ENCODE data around the gene ELL3.
A peak's percentile ranks its signal among the peaks of the same experiment; 100 is the strongest.
"Not testable (repeated sequence)": the region's sequence is repeated elsewhere in the genome, so short reads cannot be mapped to it uniquely, and the experiment has no call there.

The ELL3 gene, protein sequence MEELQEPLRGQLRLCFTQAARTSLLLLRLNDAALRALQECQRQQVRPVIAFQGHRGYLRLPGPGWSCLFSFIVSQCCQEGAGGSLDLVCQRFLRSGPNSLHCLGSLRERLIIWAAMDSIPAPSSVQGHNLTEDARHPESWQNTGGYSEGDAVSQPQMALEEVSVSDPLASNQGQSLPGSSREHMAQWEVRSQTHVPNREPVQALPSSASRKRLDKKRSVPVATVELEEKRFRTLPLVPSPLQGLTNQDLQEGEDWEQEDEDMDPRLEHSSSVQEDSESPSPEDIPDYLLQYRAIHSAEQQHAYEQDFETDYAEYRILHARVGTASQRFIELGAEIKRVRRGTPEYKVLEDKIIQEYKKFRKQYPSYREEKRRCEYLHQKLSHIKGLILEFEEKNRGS

DNA sequence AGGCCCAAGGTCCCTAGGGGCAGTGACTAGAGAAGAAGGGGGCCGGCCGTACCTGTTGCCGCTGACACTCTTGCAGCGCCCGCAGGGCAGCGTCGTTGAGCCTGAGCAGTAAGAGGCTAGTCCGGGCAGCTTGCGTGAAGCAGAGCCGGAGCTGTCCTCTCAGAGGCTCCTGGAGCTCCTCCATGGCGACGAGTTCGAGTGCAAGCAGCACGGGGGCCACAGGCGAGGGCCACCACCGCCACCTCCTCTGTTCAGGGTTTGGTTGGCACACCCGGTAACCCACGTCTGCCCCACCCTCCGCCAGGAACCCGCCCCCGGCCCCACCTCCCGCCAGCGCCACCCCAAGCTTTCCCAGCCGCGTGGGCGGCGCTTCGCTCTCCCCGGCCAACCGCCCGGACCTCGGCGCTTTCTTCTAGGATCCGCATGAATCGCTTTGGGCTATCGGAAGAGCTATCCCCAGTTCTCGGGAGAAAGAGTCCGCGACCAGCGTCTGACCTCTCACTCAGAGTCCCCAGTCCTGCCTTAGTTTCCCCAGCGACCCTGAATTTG lies at the start of gene ELL3:
TSS of gene ELL3 (minus strand) at position 249 of the 549 bp plus-strand sequence. CDS start at position 184, 65 bp downstream.
- peak; percentile 90 for DNase-seq (ENCODE audit: low spot score)

DNA sequence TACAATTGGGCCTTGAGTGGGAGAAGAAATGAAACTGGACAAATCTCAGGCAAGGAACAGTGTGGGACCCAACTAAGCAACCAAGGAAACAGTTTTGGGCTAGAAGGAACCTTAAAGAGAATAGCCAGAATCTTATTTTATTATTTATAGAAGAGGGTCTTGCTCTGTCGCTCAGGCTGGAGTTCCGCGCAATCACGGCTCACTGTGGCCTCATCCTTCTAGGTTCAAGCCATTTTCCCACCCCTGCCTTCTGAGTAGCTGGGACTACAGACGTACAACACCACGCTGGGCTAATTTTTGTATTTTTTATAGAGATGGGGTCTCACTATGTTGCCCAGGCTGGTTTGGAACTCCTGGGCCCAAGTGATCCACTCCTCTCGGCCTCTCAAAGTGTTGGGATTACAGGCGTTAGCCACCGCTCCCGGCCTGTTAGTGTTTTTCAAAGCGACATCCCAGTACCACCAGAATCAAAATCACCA lies 49.3 kb upstream of the ELL3 start:
- no peak for DNase-seq (ENCODE audit: low spot score)

DNA sequence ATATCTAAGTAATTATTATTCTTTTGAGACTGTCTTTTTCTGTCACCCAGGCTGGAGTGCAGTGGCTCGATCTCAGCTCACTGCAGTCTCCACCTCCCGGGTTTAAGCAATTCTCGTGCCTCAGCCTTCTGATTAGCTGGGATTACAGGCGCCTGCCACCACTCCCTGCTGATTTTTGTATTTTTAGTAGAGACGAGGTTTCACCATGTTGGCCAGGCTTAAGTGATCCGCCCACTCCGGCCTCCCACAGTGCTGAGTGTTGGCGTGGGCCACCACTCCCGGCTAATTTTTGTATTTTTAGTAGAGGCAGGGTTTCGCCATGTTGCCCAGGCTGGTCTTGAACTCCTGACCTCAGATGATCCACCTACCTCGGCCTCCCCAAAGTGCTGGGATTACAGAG lies 48.5 kb upstream of the ELL3 start:
- not testable (repeated sequence) for DNase-seq (ENCODE audit: low spot score)

DNA sequence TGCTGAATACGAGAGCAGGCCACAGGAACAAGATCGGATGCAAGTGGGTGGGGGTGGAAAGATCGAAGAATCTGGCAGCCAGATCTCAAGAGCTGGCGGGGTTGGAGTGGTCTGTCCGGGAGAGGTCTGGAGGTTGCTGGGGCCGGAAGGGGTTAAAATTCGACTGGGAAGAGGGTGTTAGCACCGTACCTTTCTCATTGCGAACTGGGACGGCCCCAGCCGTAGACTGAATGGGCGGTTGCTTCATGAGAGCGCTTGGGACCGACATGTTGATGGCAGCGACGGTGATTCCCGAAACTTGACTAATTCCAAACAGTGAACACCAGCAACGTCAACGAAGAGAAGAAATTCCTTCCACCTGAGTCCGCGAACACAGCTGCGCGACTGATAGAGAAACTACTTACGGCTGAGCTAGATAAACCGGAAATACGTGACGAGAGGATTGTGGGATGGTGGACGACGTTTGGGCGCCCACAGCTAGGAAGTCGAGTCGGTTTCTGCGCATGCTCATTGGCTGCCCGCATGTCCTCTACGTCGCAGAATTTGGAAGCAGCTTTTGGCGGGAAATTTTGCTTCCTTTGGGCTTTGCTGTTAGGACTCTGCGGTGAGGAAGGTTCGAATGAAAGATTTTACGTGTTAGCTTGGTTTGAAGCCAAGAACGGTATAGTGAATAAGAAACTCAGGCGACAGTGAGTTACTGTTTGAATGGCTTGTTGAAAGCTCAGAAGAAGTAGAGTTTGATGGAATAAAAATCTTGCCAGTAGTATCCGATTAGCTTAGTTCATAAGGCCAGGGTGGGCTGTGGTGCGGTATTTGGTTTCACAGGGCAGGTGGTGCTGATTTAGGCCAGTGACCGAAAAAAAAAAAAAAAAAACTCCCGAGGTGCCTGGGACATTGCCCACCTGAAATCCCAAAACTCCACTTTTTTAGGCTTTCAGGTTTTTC lies 47.8 kb upstream of the ELL3 start, which contains the start of gene MFAP1:
TSS of gene MFAP1 (minus strand) at position 389 of the 945 bp plus-strand sequence. CDS start at position 268, 121 bp downstream.
- peak; percentile 98 for DNase-seq (ENCODE audit: low spot score)

DNA sequence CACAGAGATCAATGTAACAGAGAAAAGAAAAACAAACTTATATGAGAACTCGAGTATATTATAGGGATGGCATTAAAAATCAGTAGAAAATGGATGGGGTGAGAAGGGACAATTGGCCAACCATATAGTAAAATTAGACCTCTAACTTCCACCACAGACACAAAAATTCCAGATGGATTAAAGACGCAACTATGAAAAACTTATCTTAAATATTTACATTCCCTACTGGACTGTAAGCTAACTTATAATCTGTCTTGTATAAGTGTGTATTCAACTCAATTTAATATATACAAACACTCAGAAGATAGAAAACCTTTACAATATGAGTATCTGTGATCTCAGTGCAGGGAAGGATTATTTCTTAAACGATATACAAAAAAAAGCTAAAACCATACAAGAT lies 44.7 kb upstream of the ELL3 start:
- no peak for DNase-seq (ENCODE audit: low spot score)

DNA sequence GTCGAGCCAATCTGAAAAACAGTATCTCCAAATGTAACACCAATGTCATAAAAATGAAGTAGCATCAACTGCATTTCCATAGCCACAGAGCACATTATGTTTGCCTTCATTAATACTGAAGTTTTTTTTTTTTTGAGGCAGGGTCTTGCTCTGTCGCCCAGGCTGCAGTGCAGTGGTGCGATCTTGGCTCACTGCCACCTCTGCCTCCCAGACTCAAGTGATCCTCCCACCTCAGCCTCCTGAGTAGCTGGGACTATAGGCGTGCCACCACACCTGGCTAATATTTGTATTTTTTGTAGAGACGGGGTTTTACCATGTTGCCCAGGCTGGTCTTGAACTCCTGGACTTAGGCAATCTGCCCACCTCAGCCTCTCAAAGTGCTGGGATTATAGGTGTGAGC lies 38.3 kb upstream of the ELL3 start:
- not testable (repeated sequence) for DNase-seq (ENCODE audit: low spot score)

DNA sequence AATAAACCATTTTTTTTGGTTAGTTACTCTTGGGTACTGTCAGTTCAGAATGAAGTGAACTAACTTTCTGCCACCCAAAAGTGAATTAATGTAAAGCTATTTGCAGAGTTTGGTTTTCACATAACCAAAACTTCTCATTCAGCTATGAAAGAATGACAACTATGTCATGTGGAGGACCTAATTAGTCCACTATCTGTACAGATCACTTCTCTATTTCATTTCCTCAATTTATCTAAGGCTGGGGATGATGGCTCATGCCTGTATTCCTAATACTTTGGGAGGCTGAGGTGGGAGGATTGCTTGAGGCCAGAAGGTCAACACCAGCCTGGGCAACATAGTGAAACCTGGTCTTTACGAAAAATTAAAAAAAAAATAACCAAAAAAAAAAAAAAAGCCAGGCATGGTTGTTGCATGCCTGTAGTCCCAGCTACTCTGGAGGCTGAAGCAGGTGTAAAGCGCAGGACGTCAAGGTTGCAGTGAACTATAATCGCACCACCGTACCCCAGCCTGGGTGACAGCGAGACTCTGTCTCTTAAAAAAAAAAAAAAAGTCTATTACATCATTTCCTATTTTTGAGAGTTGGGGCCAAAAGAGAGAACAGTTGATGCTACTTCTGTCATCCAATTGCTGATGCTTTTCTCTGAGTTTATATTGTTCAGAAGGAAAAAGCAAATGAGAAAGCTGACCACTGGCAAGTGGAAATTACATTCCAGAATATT lies 32.4 kb upstream of the ELL3 start:
- no peak for DNase-seq (ENCODE audit: low spot score)

DNA sequence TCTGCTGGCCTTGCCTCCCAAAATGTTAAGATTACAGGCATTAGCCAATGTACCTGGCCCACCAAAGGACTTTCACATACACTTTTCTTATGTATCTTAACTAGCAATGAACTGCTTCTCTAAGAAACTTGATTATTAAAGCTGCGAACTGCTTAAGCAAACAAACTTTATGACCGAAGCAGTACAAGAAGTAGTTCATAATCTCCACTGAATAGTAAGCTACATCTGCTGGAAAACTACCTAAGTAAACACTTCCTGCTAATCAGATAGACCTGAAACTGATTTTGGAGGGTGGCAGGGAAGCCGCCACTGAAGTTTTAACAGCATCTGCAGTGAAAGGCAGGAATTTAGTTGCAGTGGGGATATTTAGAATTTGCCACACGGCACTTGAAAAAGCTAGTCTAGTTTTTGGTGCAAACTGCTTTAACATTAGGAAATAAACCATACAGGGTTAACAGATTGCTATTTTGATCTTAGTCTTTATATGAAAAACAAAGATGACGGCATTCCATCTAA lies 31.7 kb upstream of the ELL3 start:
- DNase-seq (ENCODE audit: low spot score): no peak

DNA sequence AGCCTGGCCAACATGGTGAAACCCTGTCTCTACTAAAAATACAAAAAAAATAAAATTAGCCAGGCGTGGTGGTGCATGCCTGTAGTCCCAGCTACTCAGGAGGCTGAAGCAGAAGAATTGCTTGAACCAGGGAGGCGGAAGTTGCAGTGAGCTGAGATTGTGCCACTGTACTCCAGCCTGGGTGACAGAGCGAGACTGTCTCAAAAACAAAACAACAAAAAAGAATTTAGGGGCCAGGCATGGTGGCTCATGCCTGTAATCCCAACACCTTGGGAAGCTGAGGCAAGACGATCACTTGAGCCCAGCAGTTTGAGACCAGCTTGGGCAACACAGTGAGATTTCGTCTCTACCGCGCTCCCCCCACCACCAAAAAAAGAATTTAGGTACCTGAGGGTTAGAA lies 25.9 kb upstream of the ELL3 start:
- not testable (repeated sequence) for DNase-seq (ENCODE audit: low spot score)

DNA sequence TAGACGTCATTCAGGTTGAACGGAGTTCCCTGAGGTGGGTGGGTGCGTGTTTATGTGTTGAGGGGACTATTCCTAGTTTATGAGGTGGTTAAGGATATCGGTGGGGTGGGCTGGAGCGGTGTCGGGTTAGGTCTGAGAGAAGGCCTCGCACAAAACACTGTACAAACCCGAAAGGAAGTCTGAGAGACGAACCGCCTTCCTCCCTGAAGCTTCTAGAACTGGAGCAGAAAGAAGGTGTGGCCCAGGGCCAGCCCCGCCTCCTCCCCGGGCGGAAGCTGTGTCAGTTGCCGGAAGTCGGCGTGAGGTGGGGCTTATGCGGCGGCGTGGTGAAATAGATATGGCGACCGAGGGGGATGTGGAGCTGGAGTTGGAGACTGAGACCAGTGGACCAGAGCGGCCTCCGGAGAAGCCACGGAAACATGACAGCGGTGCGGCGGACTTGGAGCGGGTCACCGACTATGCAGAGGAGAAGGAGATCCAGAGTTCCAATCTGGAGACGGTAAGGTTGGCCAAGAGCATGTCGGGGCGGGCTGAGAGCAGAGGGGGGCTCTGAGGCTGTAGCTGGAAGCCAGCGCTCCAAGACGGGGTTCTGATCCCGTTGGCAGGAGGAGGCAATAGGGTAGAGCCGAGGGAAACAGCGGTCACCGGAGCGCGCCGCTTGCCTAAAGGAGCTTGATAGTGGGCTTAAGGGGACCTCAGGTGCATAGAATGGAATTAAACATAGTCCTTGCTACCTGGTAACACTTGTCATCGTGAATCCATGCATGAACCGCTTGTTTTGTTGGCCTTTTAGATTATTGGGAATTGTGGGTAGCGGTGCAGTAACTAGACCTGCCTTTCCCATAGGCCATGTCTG lies 23.7 kb upstream of the ELL3 start, which contains the start of gene HYPK:
TSS of gene HYPK (plus strand) at position 314 of the 856 bp plus-strand sequence. CDS start at position 338, 24 bp downstream.
- DNase-seq (ENCODE audit: low spot score): peak; percentile 93

DNA sequence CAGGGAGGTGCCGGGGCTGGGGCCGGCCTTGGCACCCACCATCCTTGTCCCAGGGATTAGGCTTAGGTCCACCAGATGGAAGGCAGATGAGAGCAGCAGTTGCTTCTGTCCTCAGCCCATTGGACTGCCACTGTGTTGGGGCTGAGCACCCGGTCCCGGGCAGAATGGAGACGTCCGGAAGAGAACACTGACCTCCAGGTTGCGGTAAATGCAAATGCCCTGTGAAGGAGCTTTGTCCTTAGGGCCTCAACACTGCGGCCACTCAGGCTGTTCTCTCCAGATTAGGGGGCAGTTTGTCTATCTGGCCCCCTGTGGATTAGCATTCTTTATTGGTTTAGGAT lies 23.1 kb upstream of the ELL3 start, which contains the start of gene SERINC4:
TSS of gene SERINC4 (minus strand) at position 276 of the 341 bp plus-strand sequence. CDS start at position 42, 234 bp downstream.
- no peak for DNase-seq (ENCODE audit: low spot score)

DNA sequence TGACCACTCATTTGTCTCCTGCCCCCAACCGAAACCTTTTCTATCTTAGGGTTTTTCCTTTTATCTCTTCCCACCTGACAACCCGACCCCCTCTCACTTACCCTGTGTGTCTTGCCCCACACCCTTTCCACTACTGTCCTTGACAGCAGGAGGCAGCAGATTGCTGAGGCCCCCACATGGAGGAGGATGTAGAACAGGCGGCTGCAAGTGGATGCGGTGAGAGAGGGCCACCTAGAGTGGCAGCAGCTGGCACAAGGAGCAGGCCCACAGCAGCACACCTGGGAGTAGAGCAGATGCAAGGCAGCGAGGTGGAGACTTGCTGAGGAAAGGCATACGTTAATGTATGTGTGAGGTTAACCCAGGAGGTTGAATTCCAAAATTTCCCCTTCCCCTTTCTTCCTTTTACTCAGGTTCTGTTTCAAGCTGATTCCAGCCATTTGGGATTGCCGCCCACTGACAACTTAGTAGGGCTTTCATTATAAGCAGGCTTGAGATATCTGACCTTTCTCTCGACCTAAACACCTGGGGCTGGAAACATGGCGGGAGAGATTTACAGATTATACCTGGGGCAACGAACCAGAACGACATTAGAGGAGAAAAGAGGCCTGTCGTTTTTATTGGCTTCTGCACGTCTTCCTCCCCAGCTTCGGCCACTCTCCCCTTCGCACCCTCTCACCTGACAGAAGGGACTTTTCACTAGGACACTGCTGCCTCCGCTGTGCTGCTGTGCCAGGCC lies 22.6 kb upstream of the ELL3 start:
- no peak for DNase-seq (ENCODE audit: low spot score)

DNA sequence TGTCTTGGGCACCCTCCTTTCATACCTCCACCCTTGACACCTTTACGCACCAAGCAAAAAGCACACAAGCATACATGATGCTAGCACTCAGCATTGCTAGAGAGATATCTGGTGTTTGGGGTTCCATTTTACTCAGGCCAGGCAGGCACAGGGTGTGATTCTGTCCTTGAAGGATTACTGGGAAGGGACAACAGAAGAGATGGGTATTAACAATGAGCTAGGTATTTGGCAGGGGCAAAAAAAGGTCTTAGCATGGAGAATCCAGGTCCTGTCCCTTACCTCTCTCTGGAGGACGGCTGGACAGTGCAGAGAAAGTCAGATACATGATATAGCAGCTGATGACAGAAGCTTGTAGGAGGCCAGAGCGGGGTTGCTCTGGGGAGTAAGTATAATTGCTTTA lies 19.8 kb upstream of the ELL3 start:
- no peak for DNase-seq (ENCODE audit: low spot score)

DNA sequence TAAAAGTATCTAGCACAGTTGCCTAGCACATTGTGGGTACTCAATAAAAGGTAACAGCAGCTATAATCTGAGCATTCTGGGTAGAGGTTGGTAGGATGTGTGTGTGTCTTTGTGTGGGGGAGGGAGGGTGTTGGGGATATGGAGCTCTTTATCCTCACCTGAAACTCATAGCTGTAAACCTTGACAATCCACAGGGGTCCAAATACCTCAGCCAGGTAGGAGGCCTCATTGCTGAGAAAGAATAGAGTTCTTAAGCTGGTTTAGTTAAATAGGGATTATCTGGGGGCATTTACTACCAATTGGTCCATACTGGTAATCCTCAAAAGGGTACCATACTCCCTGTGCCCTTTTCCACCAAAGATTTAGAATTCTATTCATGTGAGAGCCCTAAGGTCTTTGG lies 19.2 kb upstream of the ELL3 start:
- DNase-seq (ENCODE audit: low spot score): no peak

DNA sequence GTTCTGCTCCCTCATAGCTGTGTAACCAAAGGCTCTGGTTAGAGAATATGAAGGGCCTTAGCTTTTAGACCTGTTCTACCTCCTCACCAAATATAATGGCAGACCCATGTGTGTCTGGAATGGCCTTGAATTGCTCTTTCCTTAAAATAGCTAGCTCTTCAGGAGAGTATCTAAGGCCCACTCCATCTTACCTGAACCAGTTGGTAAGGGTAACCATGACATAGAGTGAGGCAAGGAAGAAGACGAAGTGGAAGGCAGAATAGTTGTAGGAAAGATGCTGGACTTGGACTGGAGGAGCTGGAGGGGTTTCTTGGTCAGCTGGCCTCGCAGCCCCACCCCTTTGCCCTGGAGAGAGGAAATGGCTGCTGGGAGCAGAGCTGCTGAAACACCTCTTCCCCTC lies 18.4 kb upstream of the ELL3 start:
- no peak for DNase-seq (ENCODE audit: low spot score)

DNA sequence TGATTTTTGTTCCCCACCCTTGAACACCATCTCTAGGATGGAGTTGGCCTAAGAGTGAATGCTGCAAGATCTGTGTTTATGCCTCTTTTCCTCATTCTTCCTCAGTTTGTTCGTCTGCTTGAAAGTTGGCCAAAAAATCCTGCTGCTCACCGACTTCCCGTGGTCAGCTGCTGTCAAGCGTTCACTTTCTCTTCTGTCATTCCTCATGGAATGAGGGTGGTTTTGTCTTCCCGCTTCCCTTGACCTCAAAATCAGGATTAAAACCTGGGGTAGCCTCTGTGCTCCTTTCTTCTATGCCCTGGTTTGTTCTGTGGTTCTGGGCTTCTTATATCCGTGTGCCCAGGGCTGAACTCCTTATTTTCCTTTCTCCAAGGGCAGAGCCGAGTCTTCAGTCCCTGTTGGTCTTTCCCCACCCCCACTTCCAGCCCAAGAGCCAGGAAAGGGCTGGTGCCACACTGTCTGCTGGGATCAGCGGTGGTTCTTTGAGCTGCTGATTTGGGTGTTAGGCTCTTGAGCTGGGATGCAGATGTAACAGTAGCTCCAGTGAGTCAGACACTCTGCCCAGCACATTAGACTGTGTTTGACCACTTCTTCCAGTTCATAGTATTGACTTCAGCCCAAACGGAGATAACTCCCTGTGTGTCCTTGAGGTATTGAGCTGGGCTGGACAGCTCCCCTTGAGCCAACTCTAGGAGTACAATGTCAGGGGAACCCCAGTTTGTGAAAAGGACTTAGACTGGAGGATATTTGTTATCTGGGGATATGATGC lies 17.7 kb upstream of the ELL3 start:
- no peak for DNase-seq (ENCODE audit: low spot score)

DNA sequence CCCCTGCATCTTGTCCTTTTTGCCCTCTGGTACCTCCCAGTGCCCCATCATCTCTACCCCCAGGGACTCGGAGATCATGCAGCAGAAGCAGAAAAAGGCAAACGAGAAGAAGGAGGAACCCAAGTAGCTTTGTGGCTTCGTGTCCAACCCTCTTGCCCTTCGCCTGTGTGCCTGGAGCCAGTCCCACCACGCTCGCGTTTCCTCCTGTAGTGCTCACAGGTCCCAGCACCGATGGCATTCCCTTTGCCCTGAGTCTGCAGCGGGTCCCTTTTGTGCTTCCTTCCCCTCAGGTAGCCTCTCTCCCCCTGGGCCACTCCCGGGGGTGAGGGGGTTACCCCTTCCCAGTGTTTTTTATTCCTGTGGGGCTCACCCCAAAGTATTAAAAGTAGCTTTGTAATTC lies 16.9 kb upstream of the ELL3 start:
- no peak for DNase-seq (ENCODE audit: low spot score)

DNA sequence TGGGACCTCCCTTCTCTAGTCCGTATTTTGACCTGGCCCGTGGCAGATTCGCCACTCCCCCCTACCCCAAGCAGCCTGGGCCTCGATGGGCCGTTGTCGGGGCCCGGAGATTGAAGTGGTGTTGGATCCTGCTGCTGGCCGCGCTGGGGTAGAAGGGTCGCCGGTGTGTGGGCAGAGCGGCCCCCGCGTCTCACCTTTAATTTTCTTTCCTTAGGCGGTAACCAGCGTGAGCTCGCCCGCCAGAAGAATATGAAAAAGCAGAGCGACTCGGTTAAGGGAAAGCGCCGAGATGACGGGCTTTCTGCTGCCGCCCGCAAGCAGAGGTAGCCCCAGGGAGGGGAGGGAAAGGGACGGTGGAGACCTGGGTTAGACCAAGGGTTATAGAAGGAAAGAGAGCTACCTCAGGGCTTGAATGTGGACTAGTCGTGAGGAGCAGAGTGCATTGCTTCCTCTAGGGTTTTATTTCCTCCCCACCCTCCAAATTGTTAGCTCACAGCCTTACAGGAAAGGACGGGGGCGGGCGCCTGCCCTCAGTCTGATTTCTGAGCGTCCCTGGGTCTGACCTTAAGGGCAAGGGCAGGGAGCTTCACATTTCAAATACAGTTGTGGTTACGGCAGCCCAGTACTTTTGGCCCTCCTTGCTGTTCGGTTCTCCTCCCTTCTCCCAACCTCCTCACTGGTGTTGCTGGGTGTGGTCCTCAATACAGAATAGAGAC lies 16.2 kb upstream of the ELL3 start:
- DNase-seq (ENCODE audit: low spot score): peak; percentile 67

All from GM03348 (cell line).